ENCODE data around the gene LIX1L. TPM values are rescaled to one million over a fixed set of nuclear protein-coding genes. Genes with fewer than 3 reads are reported as not detected.

LIX1L gene
- total and polyA plus RNA-seq, 2 of the 13 experiments (the other 11 are each of a cell fraction or from before 2014, with no cell fraction given): 8.1 to 24.9 TPM

DNA sequence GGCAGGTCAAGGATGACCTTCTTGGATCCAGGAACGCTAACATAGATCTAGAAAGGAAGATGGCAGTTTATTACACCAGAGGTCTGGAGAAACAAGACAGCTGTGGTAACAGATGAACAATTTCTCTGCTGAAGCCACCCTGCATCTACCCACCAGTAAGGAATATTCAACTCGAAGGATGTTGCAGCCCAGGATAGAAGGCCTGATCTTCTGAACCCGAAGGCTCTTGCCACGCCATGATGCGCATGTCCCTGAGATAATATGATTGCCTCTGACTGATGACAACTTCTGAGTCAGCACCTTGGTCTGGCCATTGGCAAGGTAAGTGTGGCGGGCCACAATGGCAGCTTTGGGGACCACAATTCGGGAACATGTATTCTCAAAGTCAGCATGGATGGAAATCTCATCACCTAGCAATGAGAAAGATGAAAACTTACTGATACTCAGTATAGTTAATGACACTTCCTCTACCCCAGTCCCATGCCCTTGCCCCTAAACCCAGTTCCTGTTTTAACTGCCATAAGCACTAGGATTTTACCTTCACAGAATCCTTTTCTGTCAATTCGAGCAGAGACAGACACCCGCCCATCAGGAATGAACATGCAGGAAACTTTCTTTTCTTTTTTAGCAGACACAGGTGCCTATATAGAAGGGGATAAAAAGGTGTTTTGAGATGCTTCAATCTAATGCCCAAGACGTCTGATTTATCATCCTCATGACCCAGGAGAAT, 36.7 kb upstream of the LIX1L start (continued):
- no peak for TF ChIP-seq ZNF550 (CRISPR knock-in tag; IDR thresholded peaks at IDR 0.05; ENCODE audit: borderline replicate concordance)
- TF ChIP-seq SSRP1 (CRISPR knock-in tag; IDR thresholded peaks at IDR 0.05): peak; percentile 15; the same call in 1 of the 2 replicates
- no peak for TF ChIP-seq GATA4 (IDR thresholded peaks at IDR 0.05; ENCODE audit: borderline replicate concordance, low read depth)
- no peak for TF ChIP-seq ZNF549 (CRISPR knock-in tag; IDR thresholded peaks at IDR 0.05)
- no peak for TF ChIP-seq HOMEZ (CRISPR knock-in tag; IDR thresholded peaks at IDR 0.05; ENCODE audit: low read depth)
- no peak for TF ChIP-seq ZNF207 (IDR thresholded peaks at IDR 0.05; ENCODE audit: borderline replicate concordance)
- no peak for TF ChIP-seq ZBTB42 (CRISPR knock-in tag; IDR thresholded peaks at IDR 0.05)
- no peak for TF ChIP-seq ARNTL (CRISPR knock-in tag; IDR thresholded peaks at IDR 0.05)
- TF ChIP-seq SNRNP70 (IDR thresholded peaks at IDR 0.05; ENCODE audit: low read depth, low read length): no peak
- no peak for TF ChIP-seq NFE2 (CRISPR knock-in tag; IDR thresholded peaks at IDR 0.05)
- no peak for TF ChIP-seq NFIC (IDR thresholded peaks at IDR 0.05; ENCODE audit: low read length)
- TF ChIP-seq ELF1 (CRISPR knock-in tag; IDR thresholded peaks at IDR 0.05): no peak
- 0 out of 2 replicates have a peak, but pooled peaks have one; percentile 9 for TF ChIP-seq MAFF (IDR thresholded peaks at IDR 0.05; ENCODE audit: low read depth, low read length)
- no peak for TF ChIP-seq RCOR2 (CRISPR knock-in tag; IDR thresholded peaks at IDR 0.05)
- TF ChIP-seq HMGA1 (CRISPR knock-in tag; conservative IDR thresholded peaks at IDR 0.05): no peak
- TF ChIP-seq CBX1 (IDR thresholded peaks at IDR 0.05; ENCODE audit: low read depth): no peak
- no peak for TF ChIP-seq KAT2B (IDR thresholded peaks at IDR 0.05; ENCODE audit: borderline replicate concordance, low read depth, low read length)
- TF ChIP-seq, protein P1, sequence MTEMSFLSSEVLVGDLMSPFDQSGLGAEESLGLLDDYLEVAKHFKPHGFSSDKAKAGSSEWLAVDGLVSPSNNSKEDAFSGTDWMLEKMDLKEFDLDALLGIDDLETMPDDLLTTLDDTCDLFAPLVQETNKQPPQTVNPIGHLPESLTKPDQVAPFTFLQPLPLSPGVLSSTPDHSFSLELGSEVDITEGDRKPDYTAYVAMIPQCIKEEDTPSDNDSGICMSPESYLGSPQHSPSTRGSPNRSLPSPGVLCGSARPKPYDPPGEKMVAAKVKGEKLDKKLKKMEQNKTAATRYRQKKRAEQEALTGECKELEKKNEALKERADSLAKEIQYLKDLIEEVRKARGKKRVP (CRISPR knock-in tag; IDR thresholded peaks at IDR 0.05): no peak
- TF ChIP-seq KLF9 (CRISPR knock-in tag; IDR thresholded peaks at IDR 0.05; ENCODE audit: low read depth): no peak
- no peak for TF ChIP-seq ZBTB1 (CRISPR knock-in tag; IDR thresholded peaks at IDR 0.05; ENCODE audit: borderline replicate concordance)
- no peak for TF ChIP-seq JDP2 (CRISPR knock-in tag; IDR thresholded peaks at IDR 0.05; ENCODE audit: borderline replicate concordance)
- TF ChIP-seq ZSCAN29 (CRISPR knock-in tag; conservative IDR thresholded peaks at IDR 0.05): no peak
- TF ChIP-seq PAF1 (CRISPR knock-in tag; IDR thresholded peaks at IDR 0.05): peak; percentile 93; the same call in 1 of the 2 replicates
- no peak for TF ChIP-seq ZNF510 (CRISPR knock-in tag; IDR thresholded peaks at IDR 0.05; ENCODE audit: low read depth)
- no peak for TF ChIP-seq ZNF251 (CRISPR knock-in tag; IDR thresholded peaks at IDR 0.05)
- no peak for TF ChIP-seq ZNF484 (CRISPR knock-in tag; IDR thresholded peaks at IDR 0.05; ENCODE audit: borderline replicate concordance, low read depth)
- no peak for TF ChIP-seq RNF2 (conservative IDR thresholded peaks at IDR 0.05; ENCODE audit: low read depth)
- TF ChIP-seq PREB (CRISPR knock-in tag; IDR thresholded peaks at IDR 0.05): no peak
- no peak for TF ChIP-seq TBP (CRISPR knock-in tag; IDR thresholded peaks at IDR 0.05)
- no peak for TF ChIP-seq NR2F6 (IDR thresholded peaks at IDR 0.05)
- no peak for TF ChIP-seq NR2F6 (CRISPR knock-in tag; IDR thresholded peaks at IDR 0.05)
- no peak for TF ChIP-seq ZFP36 (IDR thresholded peaks at IDR 0.05; ENCODE audit: borderline replicate concordance, low read depth, low read length, partially characterized antibody)

All from HepG2 (cell line).